HepG2 (cell line): Measurements from ENCODE around the gene EXOC6B. TPM values are rescaled to one million over a fixed set of nuclear protein-coding genes. Genes with fewer than 3 reads are reported as not detected.
A peak's percentile ranks its signal among the peaks of the same experiment; 100 is the strongest.

Experiments
- CHCHD3 ChIP-seq: sonication (generic); formaldehyde crosslinking; IDR thresholded peaks from 2 replicates; pipeline ENCODE4 v1.8.0; 2022; ENCODE audit warnings: mild to moderate bottlenecking, missing genetic modification reagents, moderate library complexity
- GABPA ChIP-seq, 2 experiments: IDR thresholded peaks; 2 replicates each; pipeline ENCODE4 v1.6.1; 2011 to 2016; ENCODE audit warnings: low read depth in 2 of 2, low read length in 1 of 2, missing biosample characterization in 1 of 2, missing genetic modification characterization in 1 of 2
- HINFP ChIP-seq: sonication (generic); formaldehyde crosslinking; IDR thresholded peaks from 2 replicates; pipeline ENCODE4 v1.4.0; 2020; ENCODE audit warnings: low read depth, mild to moderate bottlenecking, missing genetic modification reagents
- MXD3 ChIP-seq: IDR thresholded peaks from 2 replicates; pipeline ENCODE4 v1.6.1; 2016; ENCODE audit warnings: mild to moderate bottlenecking, missing biosample characterization, missing genetic modification reagents
- NCOA2 ChIP-seq: sonication (generic); formaldehyde crosslinking; IDR thresholded peaks from 2 replicates; pipeline ENCODE4 v1.8.0; 2022; ENCODE audit warnings: inconsistent platforms
- ZBTB10 ChIP-seq: sonication (generic); formaldehyde crosslinking; IDR thresholded peaks from 2 replicates; pipeline ENCODE4 v1.4.0; 2020; ENCODE audit warnings: missing genetic modification reagents, borderline replicate concordance
- ZFP91 ChIP-seq: sonication (generic); formaldehyde crosslinking; IDR thresholded peaks from 2 replicates; pipeline ENCODE4 v1.9.0; 2022; ENCODE audit warnings: missing genetic modification reagents, mild to moderate bottlenecking, borderline replicate concordance
- ZNF644 ChIP-seq: IDR thresholded peaks from 2 replicates; pipeline ENCODE4 v1.6.1; 2016; ENCODE audit warnings: low read depth
- ZSCAN22 ChIP-seq: sonication (generic); formaldehyde crosslinking; IDR thresholded peaks from 2 replicates; pipeline ENCODE4 v1.4.0; 2020; ENCODE audit warnings: mild to moderate bottlenecking, missing genetic modification reagents
- polyA plus RNA-seq, 8 experiments: library from polyadenylated mRNA; depleted of rRNA in 3 of 8; stranded (reverse) in 7 of 8; unstranded in 1 of 8; fragments of >200 nt; fragmentation: Illumina TruSeq in 4 of 8; extraction: Trizol in 4 of 8; gene quantifications; 2 replicates each; pipeline versions ENCODE4 v1.2.1 to v1.2.3, GENCODE V29; 2011 to 2016; ENCODE audit warnings: low read depth in 4 of 8, missing spikeins in 1 of 8, mixed read lengths in 1 of 8; ENCODE audit not compliant: insufficient read depth in 1 of 8
- total RNA-seq, 5 experiments: library from RNA; depleted of rRNA; stranded (reverse); fragments of >200 nt; fragmentation: Illumina TruSeq; extraction: Trizol; gene quantifications; 2 replicates each; pipeline ENCODE4 v1.2.3, GENCODE V29; 2016; ENCODE audit warnings: low read depth in 1 of 5

The EXOC6B gene
- total and polyA plus RNA-seq, 2 of the 13 experiments (the other 11 are each of a cell fraction or from before 2014, with no cell fraction given) = 9.1 to 15.9 TPM

- TF ChIP-seq ZBTB10 = no peak
- TF ChIP-seq NCOA2 (CRISPR knock-in tag) = 0 out of 2 replicates have a peak, but pooled peaks have one; percentile 25
- no peak for TF ChIP-seq GABPA (IDR thresholded peaks at IDR 0.05; ENCODE audit: low read depth, low read length)
- no peak for TF ChIP-seq GABPA (CRISPR knock-in tag; IDR thresholded peaks at IDR 0.05; ENCODE audit: low read depth)
- no peak for TF ChIP-seq ZSCAN22 (CRISPR knock-in tag)
- no peak for TF ChIP-seq HINFP
- TF ChIP-seq CHCHD3 = no peak
- peak; percentile 75 for TF ChIP-seq ZNF644 (CRISPR knock-in tag)
- TF ChIP-seq MXD3 (CRISPR knock-in tag) = no peak
- no peak for TF ChIP-seq ZFP91 (CRISPR knock-in tag)
These were observed 66.1 kb downstream of the EXOC6B start (continued) for GRCh38 chr2:72759755-72760154.
